PFSK-1 (cell line): Measurements from ENCODE around the gene TRIM48.

Source experiments
- POLR2AphosphoS5 ChIP-seq: IDR thresholded peaks from 2 replicates; pipeline ENCODE4 v1.6.1; 2012; ENCODE audit warnings: low read depth, mild to moderate bottlenecking, control low read depth, low read length, moderate library complexity
- SIN3A ChIP-seq: IDR thresholded peaks from 2 replicates; pipeline ENCODE4 v1.6.1; 2012; ENCODE audit warnings: mild to moderate bottlenecking, low read length, moderate library complexity, borderline replicate concordance; ENCODE audit not compliant: insufficient read depth
- TAF1 ChIP-seq: IDR thresholded peaks from 2 replicates; pipeline ENCODE4 v1.6.1; 2012; ENCODE audit warnings: low read length, control low read depth, borderline replicate concordance; ENCODE audit not compliant: insufficient read depth
- TF ChIP-seq, protein P1 (sequence below), 2 experiments: IDR thresholded peaks; 2 replicates each; pipeline versions ENCODE4 v1.6.1 to v1.8.0; 2011 to 2012; ENCODE audit warnings: low read depth in 2 of 2, low read length in 2 of 2, control low read depth in 1 of 2, inconsistent platforms in 1 of 2, mild to moderate bottlenecking in 1 of 2, moderate library complexity in 1 of 2; ENCODE audit not compliant: insufficient read depth in 1 of 2

DNA sequence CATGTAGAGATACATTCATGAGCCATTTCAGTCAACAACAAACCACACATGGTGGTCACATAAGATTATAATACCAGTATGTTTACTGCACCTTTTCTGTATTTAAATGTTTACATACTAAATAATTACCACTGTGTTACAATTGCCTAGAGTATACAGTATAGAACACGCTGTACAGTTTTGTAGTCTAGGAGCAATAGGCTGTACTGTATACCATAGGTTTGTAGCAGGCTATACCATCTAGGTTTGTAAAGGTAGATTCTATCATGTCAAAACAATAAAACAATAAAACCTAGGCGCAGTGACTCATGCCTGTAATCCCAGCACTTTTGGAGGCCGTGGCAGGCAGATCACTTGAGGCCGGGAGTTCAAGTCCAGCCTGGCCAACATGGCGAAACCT is 1.1 kb downstream of the TRIM48 start:
- TF ChIP-seq, protein P1, sequence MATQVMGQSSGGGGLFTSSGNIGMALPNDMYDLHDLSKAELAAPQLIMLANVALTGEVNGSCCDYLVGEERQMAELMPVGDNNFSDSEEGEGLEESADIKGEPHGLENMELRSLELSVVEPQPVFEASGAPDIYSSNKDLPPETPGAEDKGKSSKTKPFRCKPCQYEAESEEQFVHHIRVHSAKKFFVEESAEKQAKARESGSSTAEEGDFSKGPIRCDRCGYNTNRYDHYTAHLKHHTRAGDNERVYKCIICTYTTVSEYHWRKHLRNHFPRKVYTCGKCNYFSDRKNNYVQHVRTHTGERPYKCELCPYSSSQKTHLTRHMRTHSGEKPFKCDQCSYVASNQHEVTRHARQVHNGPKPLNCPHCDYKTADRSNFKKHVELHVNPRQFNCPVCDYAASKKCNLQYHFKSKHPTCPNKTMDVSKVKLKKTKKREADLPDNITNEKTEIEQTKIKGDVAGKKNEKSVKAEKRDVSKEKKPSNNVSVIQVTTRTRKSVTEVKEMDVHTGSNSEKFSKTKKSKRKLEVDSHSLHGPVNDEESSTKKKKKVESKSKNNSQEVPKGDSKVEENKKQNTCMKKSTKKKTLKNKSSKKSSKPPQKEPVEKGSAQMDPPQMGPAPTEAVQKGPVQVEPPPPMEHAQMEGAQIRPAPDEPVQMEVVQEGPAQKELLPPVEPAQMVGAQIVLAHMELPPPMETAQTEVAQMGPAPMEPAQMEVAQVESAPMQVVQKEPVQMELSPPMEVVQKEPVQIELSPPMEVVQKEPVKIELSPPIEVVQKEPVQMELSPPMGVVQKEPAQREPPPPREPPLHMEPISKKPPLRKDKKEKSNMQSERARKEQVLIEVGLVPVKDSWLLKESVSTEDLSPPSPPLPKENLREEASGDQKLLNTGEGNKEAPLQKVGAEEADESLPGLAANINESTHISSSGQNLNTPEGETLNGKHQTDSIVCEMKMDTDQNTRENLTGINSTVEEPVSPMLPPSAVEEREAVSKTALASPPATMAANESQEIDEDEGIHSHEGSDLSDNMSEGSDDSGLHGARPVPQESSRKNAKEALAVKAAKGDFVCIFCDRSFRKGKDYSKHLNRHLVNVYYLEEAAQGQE (IDR thresholded peaks at IDR 0.05; ENCODE audit: insufficient read depth in 1 of 2, low read depth in 2 of 2, low read length in 2 of 2) = no peak
- TF ChIP-seq TAF1 = no peak
- TF ChIP-seq POLR2AphosphoS5 = no peak
- no peak for TF ChIP-seq SIN3A
